GM18519 (cell line): ENCODE data around the gene TRMT61B.

ENCODE experiments used
- ATAC-seq: cut with Tn5 transposase; IDR thresholded peaks from one replicate; pipeline ENCODE4 v1.9.1; 2021; ENCODE audit warnings: mild to moderate bottlenecking, moderate library complexity; ENCODE audit not compliant: unreplicated experiment, low FRiP score

The TRMT61B gene

DNA sequence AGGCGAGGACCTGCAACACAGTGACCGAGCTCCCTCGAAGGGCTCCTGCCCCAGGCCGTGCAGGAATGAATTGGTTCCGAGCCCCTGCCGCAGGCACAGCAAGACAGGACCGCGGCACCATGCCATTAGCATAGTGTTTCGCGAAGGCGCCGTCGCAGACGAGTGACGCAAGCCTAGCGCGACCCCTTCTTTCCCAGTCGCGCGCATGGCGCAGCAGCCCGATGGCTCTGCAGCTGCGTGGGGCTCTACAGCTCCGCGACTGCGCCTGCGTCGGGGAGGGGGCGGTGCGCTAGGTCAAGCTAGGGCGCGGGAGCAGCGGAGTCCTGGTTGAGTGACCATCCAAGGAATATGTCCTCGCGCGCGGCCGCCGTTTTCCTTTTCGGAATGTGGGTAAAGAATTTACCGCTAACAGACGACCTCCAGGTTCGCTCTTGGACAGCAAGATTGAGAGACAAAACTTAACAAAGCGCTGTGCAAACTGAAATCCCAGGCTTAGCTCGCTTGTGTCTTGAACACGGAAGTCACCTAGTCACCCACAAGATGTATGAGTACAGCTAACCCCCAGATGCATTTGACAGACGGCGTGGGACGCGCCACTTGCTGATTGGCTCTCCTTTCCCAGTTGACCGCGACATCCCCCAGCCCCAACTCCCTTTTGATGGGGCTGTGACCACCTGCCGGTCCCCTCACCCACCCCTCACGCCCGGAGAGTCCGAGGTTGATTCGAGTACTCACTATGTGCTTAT lies at the start of gene TRMT61B:
TRMT61B (minus strand) TSS at position 164 of the 746 bp plus-strand sequence; CDS start at position 132, 32 bp downstream.
- peak; percentile 77 for ATAC-seq

DNA sequence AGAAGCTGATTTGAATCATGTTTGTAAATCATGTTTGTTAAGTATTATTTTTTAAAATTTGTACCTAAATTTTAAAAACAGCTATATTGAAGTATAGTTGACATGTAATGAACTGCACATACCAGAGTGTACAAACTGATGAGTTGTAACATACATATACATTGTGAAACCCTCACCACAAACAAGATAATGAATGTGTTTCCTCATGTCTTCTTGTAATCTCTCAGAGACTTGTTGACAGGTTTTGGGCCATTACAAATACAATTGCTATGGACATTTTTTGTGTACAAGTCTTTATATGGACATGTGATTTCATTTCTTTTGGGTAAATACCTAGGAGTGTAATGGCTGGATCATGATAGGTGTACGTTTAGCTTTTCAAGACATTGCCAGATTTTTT lies 45.8 kb upstream of the TRMT61B start:
- ATAC-seq, result no peak

DNA sequence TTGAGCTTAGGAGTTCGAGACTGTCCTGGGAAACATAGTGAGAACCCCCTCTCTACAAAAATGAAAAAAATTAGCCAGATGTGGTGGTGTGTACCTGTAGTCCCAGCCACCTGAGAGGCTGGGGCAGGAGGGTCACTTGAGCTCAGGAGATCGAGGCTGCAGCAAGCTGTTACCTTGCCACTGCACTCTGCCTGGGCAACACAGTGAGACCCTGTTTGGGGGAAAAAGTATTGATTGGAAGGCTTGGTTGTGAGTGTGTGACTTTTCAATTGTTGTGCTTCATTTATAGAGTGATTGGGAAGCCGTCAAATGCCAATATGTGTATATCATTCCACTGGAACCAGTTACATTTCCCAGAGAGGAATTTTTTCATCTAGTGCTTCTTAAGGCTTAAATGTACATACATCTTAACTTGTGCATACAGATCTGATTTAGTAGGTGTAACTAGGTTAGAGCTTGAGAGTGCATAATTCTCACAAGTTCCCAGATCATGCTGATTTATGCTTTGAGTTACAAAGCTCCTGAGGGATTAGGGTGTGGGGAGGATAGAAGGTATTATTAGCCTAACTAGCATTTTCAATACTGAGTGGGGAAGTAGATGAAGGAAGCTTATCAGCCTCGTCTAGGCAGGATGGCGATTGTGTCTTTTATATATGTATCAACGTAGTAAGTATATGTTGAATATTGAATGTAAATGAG lies 39.7 kb upstream of the TRMT61B start:
- no peak for ATAC-seq

DNA sequence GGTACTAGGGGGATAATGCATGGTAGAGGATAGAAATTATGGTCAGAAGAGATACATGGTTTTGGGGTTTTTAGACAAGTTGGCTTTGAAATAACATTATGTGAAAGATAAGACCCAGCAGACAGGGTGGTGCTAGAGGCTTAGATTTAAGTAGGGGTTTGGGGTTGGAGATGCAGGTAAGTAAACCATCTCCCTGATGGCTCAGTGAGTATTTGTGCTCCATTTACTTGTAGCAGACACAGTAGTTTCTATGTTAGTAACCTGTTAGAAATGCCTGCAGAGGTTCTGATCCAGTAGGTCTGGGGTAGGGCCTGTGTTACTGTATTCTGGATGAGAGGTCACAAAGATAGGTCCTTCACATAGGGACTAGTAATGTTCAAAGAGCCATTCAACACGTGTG lies 38.1 kb upstream of the TRMT61B start:
- no peak for ATAC-seq

DNA sequence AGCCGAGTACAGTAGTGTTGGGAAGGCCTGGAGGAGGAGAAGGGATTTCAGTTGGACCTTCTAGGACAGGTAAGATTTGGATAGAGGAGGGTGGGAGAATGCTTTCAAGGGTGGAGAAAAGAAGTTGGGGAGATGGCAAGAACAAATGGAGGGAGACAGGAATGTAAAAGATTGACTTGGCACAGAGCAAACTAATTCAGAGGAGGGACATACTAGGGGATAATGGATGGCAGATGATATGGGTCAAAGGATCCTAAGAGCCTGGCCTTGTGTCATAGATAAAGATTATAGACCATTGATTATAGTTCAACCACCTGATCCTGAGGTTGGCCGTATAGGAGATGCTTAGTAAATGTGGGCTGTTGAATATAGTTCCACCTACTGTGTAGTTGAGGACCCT lies 36.7 kb upstream of the TRMT61B start:
- no peak for ATAC-seq

DNA sequence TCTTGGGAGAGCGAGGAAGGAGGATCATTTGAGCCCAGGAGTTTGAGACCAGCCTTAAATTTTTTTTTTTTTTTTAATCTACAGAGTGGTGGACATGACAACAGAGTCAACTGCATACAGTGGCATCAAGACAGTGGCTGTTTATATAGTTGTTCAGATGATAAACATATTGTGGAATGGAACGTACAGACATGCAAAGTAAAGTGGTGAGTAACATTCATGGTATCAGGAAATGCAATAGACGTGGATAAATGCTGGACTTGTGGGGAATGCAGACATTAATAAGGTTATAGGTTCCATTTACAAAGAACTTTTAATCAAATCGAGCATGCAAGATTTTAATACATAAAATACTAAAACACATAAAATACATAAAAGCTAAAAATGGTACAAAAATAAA lies 36.3 kb upstream of the TRMT61B start:
- ATAC-seq, result no peak

DNA sequence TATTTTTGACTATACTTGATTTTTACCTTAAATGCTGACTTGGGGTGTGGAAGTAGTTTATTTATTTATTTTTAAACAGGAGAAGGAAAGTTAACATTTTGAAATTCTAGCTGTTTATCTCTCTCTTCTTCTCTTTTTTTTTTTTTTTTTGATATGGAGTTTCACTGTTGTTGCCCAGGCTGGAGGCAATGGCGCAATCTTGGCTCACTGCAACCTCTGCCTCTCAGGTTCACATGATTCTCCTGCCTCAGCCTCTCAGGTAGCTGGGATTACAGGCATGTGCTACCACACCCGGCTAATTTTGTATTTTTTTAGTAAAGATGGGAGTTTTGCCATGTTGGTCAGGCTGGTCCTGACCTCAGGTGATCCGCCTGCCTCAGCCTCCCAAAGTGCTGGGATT lies 35.4 kb upstream of the TRMT61B start:
- no peak for ATAC-seq

DNA sequence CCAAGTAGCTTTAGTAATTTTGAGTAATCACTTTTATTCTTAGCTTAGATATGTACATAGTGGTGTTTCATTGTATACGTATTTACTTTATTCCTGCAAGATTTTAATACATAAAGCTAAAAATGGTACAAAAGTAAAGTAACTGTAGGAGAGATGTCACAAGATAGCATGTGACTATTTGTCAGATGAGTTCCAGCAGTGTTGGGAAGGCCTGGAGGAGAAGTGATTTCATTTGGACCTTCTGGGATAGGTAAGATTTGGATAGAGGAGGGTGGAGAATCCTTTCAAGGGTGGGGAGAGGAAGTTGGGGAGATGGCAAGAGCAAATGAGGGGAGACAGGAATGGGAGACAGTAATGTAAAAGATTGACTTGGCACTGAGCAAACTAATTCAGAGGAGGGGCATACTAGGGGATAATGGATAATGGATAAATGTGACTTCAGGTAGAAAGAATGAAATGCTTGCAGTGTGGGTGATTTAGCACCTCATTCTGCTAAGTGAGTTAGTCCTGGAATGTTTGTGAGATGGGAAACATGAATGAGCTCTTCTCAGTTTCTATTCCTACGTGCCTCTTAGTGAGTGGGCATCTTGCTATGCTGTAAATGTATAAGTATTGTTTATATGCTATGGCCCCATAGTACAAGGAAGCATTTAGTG lies 34.8 kb upstream of the TRMT61B start:
- no peak for ATAC-seq

DNA sequence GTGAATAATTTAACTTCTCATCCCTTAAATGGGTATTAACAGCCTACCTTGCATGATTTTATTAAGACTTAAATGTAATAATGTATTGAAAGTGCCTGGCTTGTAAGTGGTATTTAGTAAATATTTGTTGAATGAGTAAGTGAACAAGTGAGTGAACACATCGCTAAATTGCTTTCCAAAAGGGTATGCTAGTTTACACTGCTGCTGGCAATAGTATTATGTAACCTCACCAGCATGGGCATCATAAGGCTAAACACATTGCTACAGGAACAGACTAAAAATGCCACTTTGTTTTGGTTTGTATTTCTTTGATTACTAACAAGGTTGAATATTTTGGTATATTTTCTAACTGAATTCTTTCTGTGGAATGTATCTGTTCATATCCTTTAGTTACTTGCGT lies 34.2 kb upstream of the TRMT61B start:
- no peak for ATAC-seq

DNA sequence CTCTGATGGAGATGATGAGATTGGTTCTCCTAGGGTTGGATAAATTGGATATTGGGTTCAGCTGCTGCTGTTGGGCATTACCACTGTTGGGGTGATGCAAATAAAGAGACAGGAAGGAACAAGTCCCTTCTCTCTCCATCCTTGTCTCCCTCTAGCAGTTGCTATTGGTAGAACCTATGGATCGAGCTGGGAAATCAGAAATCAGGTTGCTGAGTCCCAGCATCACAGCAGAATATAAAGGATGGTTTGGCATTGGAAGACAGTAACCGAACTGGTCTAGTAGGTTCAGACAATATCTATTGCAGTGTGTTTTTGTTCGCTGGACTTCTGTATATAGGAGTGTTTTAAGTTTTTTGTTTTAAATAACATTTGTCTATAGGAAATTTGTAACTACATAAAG lies 32.5 kb upstream of the TRMT61B start:
- ATAC-seq, result no peak

DNA sequence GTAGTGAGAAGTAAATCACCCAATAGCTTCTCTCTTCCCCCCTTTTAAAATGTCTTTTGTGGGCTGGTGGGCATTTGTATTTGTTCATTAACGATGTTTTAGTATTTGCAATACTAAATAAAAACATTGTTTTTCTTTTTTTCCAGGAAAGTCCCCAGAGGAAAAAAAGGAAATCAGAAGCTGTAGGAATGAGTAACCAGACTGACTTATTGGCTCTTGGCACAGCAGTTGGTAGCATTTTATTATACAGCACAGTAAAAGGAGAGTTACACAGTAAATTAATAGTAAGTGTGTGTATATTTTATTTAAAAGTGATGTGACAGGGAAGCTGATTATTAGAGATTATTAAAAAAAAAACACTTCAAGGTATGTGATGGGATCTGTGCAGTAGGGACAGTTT lies 31.7 kb upstream of the TRMT61B start:
- no peak for ATAC-seq

DNA sequence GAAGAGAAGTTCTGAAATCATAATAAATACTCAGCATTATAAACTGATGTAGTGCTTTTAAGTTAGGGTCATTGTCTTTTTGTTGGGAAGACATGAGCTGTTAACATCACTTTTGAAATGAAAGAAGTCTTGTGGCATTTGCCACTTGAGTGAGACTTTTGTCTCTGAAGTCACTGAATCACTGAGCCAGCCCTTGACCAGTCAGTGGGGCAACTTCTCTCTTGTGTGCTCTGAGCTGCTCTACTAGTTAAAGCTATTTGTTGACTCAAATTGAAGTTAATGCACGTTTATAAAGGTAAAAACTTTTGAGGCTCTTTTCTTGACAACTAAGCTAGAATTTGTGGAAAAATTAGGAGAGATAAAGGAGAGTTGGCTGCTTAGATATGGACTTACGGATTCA lies 31.1 kb upstream of the TRMT61B start:
- ATAC-seq, result no peak

DNA sequence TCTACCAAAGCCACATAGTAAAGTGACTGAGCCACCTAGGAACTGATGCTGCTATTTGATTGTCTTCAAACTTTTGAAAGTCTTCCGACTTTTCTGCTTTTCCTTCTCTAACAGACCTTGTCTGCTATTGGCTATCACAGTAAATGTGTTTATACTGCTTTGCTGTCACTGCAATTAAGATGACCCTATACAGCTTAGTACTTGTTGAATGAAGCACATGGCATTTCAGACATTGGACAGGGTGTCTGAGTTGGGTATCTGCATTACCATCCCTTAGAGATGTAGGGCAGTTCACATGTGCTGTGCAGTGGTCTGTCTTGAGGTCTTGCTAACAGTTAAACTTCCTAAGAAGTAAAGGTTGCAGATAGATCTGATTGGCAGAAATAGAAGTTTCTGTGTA lies 27.9 kb upstream of the TRMT61B start:
- no peak for ATAC-seq

DNA sequence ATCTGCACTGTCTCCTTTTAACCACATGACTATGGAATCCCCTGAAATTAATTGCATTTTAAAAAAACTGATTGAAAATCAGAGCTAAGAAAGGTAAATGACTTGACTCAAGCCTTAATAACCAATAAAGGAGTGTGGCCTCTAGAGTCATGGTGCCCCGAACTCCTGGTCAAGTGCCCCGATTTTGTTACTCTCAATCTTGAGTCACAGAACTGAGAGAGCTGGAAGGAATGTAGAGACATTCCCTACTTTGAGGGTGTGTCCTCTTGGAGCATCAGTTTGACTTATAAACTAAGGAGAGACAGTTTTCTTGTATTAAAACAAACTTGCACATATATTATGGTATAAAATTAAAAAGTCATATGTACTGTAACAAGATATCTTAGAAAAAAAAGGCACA lies 26.8 kb upstream of the TRMT61B start:
- no peak for ATAC-seq

DNA sequence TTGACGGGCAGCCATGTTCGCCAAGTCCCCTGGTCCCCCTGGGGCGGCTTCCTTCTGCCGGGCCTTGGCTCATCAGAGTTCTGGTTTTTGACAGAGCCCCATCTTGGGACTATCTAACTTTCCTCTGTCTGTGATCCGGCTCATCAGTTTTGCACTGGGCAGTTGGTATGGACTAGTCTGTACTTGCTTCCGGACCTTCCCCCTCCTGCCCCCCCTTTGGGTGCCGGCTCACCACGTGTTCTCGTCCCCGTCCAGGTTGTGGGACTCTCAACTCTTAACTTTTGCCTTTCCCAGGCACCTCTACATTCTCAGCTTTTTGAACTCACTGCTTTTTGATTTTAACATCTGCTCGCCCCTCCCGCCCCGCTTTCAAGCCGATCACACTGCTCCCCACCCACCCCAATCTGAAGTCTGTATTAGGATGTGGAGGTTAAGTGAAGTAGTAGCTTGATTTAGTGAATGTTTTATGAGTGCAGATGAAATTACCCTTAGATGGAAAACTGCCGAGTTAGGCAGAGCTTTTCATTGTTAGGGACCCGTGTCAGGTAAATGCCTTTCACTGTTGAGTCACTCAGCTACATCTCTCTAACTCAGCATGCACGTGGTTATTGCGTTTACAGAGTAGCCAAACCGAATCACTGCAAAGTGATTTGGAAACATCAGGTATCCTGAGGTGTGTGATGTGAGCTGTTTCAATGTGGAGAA lies 25.2 kb upstream of the TRMT61B start:
- ATAC-seq, result peak; percentile 11

DNA sequence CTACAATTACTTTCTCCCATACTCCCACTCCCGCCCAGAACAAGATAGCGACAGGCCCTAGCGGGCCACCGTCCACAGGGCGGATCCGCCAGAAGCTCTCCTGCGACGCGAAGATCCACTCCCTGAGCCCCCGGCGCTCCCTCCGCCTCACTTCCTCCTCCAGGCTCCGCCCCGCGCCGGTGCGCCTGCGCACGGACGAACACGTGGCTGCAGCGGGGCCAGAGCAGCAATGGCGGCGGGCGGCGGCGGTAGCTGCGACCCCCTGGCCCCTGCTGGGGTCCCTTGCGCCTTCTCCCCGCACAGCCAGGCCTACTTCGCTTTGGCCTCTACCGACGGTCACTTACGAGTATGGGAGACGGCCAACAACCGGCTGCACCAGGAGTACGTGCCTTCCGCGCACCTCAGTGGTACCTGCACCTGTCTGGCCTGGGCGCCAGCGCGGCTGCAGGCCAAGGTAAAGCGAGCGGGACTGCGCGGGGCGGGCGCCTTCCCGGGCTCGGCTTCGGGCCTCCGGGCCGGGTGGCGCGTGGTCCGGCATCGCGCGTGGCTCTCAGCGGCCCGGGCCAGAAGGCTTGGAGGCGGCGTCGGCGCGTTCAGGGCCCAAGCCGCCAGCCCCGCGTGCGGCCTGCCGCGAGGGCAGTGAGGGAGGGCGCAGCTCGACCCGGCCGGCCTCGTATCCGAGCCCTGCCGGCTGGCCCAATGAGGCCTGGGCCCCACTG lies 24.5 kb upstream of the TRMT61B start, which contains the start of gene WDR43:
WDR43 (plus strand) TSS at position 198 of the 719 bp plus-strand sequence; CDS start at position 230, 32 bp downstream.
- ATAC-seq, result peak; percentile 74

DNA sequence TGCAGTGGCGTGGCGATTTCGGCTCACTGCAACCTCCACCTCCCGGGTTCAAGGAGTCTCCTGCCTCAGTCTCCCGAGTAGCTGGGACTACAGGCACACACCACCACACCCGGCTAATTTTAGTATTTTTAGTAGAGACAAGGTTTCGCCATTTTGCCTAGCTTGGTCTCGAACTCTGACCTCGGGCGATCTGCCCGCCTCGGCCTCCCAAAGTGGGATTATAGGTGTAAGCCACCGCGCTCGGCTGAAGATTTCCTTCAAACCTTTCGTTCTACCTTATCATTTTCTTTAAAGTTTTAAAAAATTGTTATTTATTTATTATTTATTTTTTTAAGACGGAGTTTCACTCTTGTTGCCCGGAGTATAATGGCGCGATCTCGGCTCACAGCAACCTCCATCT lies 23.4 kb upstream of the TRMT61B start:
- no peak for ATAC-seq

DNA sequence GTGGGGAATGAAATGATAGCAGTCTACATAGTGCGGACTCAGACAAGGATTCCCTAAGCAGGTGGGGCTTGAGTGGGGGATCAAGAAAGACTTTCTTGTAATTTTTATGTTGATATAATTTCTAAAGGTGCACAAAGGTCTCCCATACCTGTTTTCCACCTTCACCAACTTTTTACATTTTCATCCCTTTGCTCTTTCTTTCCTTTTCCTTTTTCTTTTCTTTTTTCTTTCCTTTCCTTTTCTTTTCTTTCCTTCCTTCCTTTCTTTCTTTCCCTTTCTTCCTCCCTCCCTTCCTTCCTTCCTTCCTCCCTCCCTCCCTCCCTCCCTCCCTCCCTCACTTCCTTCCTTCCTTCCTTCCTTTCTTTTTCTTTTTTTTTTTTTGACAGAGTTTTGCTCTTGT lies 10.1 kb upstream of the TRMT61B start:
- ATAC-seq, result no peak

DNA sequence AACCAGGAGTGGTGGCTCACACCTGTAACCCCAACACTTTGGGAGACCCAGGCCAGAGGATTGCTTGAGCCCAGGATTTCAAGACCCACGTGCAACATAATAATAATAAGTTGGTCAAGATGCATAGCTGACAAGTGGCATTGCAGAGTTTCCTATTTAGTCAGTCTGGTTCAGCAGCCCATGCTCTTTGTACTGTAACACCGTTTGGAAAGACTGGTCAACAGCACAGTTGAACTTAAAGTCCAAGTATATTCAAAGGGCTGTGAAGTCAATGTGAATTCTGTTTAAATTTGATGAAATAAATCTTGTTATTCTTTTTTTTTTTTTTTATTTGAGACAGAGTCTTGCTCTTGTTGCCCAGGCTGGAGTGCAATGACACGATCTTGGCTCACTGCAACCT lies 1.5 kb upstream of the TRMT61B start:
- no peak for ATAC-seq

DNA sequence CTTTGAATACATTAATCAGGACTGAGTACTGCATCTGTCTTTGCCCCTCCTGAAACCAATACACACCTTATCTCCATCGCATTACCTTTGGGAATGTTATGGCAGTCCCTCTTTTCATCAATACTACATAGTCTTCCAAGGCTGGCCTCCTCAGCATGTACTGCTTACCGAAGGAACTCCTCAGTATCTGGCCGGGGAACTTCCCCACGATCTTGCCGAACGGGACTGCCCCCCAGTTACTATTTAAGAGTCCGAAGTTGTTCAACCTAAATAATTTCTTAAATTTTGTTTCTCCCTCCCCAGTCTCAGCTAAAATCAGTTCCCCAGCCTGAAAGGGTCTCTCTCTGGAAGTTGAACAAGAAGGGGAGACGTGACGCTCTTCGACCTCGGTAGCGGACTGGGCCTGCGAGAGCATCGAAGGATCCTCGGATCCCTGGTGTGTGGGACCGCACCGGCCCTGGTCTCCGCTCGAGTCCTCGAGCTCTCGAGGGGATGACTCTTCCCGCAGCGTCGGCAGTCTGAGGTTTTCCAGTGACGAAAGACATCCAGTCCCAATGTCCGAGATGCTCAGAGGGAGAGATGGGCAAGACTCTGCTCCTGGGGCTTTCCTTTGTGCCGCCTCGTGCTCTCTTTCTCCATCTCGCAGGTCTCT lies 489 bp downstream of the TRMT61B start:
- no peak for ATAC-seq
